HK-2 (cell line): Measurements from ENCODE around the gene SETD1B.

ENCODE experiments used
- DNase-seq: peaks from one replicate; pipeline ENCODE4 v3.0.0-alpha.2; 2018; ENCODE audit not compliant: unreplicated experiment

The SETD1B gene

GRCh38 chr12:121795034-121795968 is 8.5 kb upstream of the SETD1B start:
- DNase-seq = peak; percentile 91

- DNase-seq = peak; percentile 97
Measured at GRCh38 chr12:121796855-121797751, 6.7 kb upstream of the SETD1B start.

GRCh38 chr12:121797937-121798786 is 5.6 kb upstream of the SETD1B start:
- DNase-seq = no peak

GRCh38 chr12:121798787-121799155 is 5.0 kb upstream of the SETD1B start:
- DNase-seq = no peak

- DNase-seq = peak; percentile 66
Measured at GRCh38 chr12:121799156-121799841, 4.5 kb upstream of the SETD1B start.

- peak; percentile 92 for DNase-seq
Measured at GRCh38 chr12:121799842-121800693, 3.7 kb upstream of the SETD1B start.

- DNase-seq = peak; percentile 75
Measured at GRCh38 chr12:121800694-121801594, 2.9 kb upstream of the SETD1B start.

- DNase-seq = no peak
Measured at GRCh38 chr12:121801595-121802484, 2.0 kb upstream of the SETD1B start.

- no peak for DNase-seq
Measured at GRCh38 chr12:121802485-121802842, 1.3 kb upstream of the SETD1B start.

- peak; percentile 91 for DNase-seq
Measured at GRCh38 chr12:121802843-121803698, 738 bp upstream of the SETD1B start.

GRCh38 chr12:121804417-121805111 is 755 bp downstream of the SETD1B start:
- DNase-seq = peak; percentile 70

GRCh38 chr12:121805171-121806008 is 1.6 kb downstream of the SETD1B start:
- no peak for DNase-seq

GRCh38 chr12:121806009-121806545 is 2.3 kb downstream of the SETD1B start:
- DNase-seq = no peak

GRCh38 chr12:121806546-121807423 is 3.0 kb downstream of the SETD1B start:
- no peak for DNase-seq
